Right lung (tissue), 5 donors: ENCODE measurements around the gene SMARCA2. TPM values are rescaled to one million over a fixed set of nuclear protein-coding genes. Genes with fewer than 3 reads are reported as not detected.
"Not testable (repeated sequence)": the region's sequence is repeated elsewhere in the genome, so short reads cannot be mapped to it uniquely, and the experiment has no call there.

Experiments used
- DNase-seq, 2 donors: peaks; one replicate each; pipeline ENCODE4 v3.0.0-alpha.2; 2013
- polyA plus RNA-seq, 5 donors: library from polyadenylated mRNA; unstranded; fragments of 120-200 nt; gene quantifications; one replicate each; pipeline versions ENCODE4 v1.2.1 to v1.2.3, GENCODE V29; 2013; ENCODE audit warnings: inconsistent platforms in 1 of 5, low replicate concordance in 1 of 5; ENCODE audit not compliant: insufficient read length in 5 of 5, insufficient read depth in 1 of 5

SMARCA2 gene
- polyA plus RNA-seq, 5 donors, result 115 to 205 (median 152) TPM

GRCh38 chr9:2140600-2141223 lies 125.6 kb downstream of the SMARCA2 start:
- no peak for DNase-seq

GRCh38 chr9:2142212-2142611 lies 127.1 kb downstream of the SMARCA2 start:
- DNase-seq, result no peak

- no peak for DNase-seq
Measured at GRCh38 chr9:2144619-2145018, 129.5 kb downstream of the SMARCA2 start.

- DNase-seq, result no peak
Measured at GRCh38 chr9:2145746-2146145, 130.6 kb downstream of the SMARCA2 start.

GRCh38 chr9:2146700-2147099 lies 131.6 kb downstream of the SMARCA2 start:
- DNase-seq, result not testable (repeated sequence)

- DNase-seq, result no peak
Measured at GRCh38 chr9:2150338-2150737, 135.2 kb downstream of the SMARCA2 start.

GRCh38 chr9:2151171-2151570 lies 136.0 kb downstream of the SMARCA2 start:
- DNase-seq, result no peak

- no peak for DNase-seq
Measured at GRCh38 chr9:2152966-2153629, 138.0 kb downstream of the SMARCA2 start.

GRCh38 chr9:2153630-2154217 lies 138.6 kb downstream of the SMARCA2 start:
- DNase-seq, result no peak

- no peak for DNase-seq
Measured at GRCh38 chr9:2154731-2155130, 139.6 kb downstream of the SMARCA2 start.

GRCh38 chr9:2155966-2156365 lies 140.8 kb downstream of the SMARCA2 start:
- no peak for DNase-seq

- DNase-seq, result peak; percentile 28 to 36
Measured at GRCh38 chr9:2157277-2158110, 142.3 kb downstream of the SMARCA2 start.

GRCh38 chr9:2158111-2158610 lies 143.0 kb downstream of the SMARCA2 start:
- DNase-seq, result peak; percentile 82 to 88

- no peak for DNase-seq
Measured at GRCh38 chr9:2158766-2159430, 143.8 kb downstream of the SMARCA2 start.

- DNase-seq, result peak; percentile 42 to 44
Measured at GRCh38 chr9:2159521-2160454, 144.6 kb downstream of the SMARCA2 start.

- DNase-seq, result no peak
Measured at GRCh38 chr9:2161661-2162060, 146.5 kb downstream of the SMARCA2 start.

GRCh38 chr9:2163231-2163885 lies 148.2 kb downstream of the SMARCA2 start:
- no peak for DNase-seq

GRCh38 chr9:2164268-2164667 lies 149.1 kb downstream of the SMARCA2 start:
- no peak for DNase-seq

GRCh38 chr9:2166203-2166602 lies 151.1 kb downstream of the SMARCA2 start:
- DNase-seq, result no peak

- DNase-seq, result no peak
Measured at GRCh38 chr9:2169035-2169434, 153.9 kb downstream of the SMARCA2 start.
